Activated CD4-positive, alpha-beta T cell treated with anti-CD3 and anti-CD28 coated beads, Interleukin-2, amount 50 U/mL, for 1 hour (primary cell): ENCODE results near the gene OXSR1.

Experiments used
- DNase-seq: peaks from one replicate; pipeline ENCODE4 v3.0.0-alpha.2; 2020

The OXSR1 gene

GRCh38 chr3:38164952-38165721, at the start of gene OXSR1:
TSS of gene OXSR1 (plus strand) at chr3:38165537. CDS start at chr3:38165877, 340 bp downstream.
- DNase-seq = peak; percentile 94

- DNase-seq = no peak
Measured at GRCh38 chr3:38115645-38116427, 49.5 kb upstream of the OXSR1 start.

- DNase-seq = no peak
Measured at GRCh38 chr3:38116471-38117162, 48.7 kb upstream of the OXSR1 start.

GRCh38 chr3:38117163-38117716, 48.1 kb upstream of the OXSR1 start:
- no peak for DNase-seq

GRCh38 chr3:38117748-38118420, 47.5 kb upstream of the OXSR1 start:
- peak; percentile 73 for DNase-seq

- DNase-seq = no peak
Measured at GRCh38 chr3:38118421-38119247, 46.7 kb upstream of the OXSR1 start.

- no peak for DNase-seq
Measured at GRCh38 chr3:38119248-38119544, 46.1 kb upstream of the OXSR1 start.

GRCh38 chr3:38119821-38120692, 45.3 kb upstream of the OXSR1 start:
- no peak for DNase-seq

GRCh38 chr3:38120693-38121450, 44.5 kb upstream of the OXSR1 start:
- no peak for DNase-seq

GRCh38 chr3:38121451-38121831, 43.9 kb upstream of the OXSR1 start:
- DNase-seq = no peak

- no peak for DNase-seq
Measured at GRCh38 chr3:38121832-38122461, 43.4 kb upstream of the OXSR1 start.

- no peak for DNase-seq
Measured at GRCh38 chr3:38122712-38123290, 42.5 kb upstream of the OXSR1 start.

- DNase-seq = no peak
Measured at GRCh38 chr3:38124324-38125122, 40.8 kb upstream of the OXSR1 start.

GRCh38 chr3:38125305-38126120, 39.8 kb upstream of the OXSR1 start:
- DNase-seq = no peak

- no peak for DNase-seq
Measured at GRCh38 chr3:38126121-38126892, 39.0 kb upstream of the OXSR1 start.

- no peak for DNase-seq
Measured at GRCh38 chr3:38127611-38128302, 37.6 kb upstream of the OXSR1 start.
